CD4-positive, alpha-beta memory T cell (primary cell): Measurements from ENCODE around the gene DVL3. TPM values are rescaled to one million over a fixed set of nuclear protein-coding genes. Genes with fewer than 3 reads are reported as not detected.
A peak's percentile ranks its signal among the peaks of the same experiment; 100 is the strongest.
"Not testable (repeated sequence)": the region's sequence is repeated elsewhere in the genome, so short reads cannot be mapped to it uniquely, and the experiment has no call there.

Source experiments
- CTCF ChIA-PET: fragments of 350-600 bp; sonication (Branson Sonifier 250); formaldehyde crosslinking; loops from one replicate; lab custom pipeline; 2021; ENCODE audit warnings: inconsistent platforms; ENCODE audit not compliant: partially characterized antibody; lab: Charles Lee
- POLR2A ChIA-PET: fragments of 350-600 bp; sonication (Branson Sonifier 250); formaldehyde crosslinking; loops from one replicate; lab custom pipeline; 2021; ENCODE audit not compliant: partially characterized antibody; lab: Charles Lee
- DNase-seq, 5 donors: peaks; one replicate each; pipeline versions ENCODE4 v3.0.0 to v3.0.0-alpha.2; 2020 to 2022; ENCODE audit warnings: mixed read lengths in 1 of 5
- H3K27ac ChIP-seq: one replicate; pipeline ENCODE4 v1.7.0; 2013; ENCODE audit warnings: low read depth, low read length
- H3K27me3 ChIP-seq: 2 replicates; pipeline ENCODE4 v1.7.0; 2013; ENCODE audit warnings: mild to moderate bottlenecking, low read length, moderate library complexity; ENCODE audit not compliant: insufficient read depth
- H3K36me3 ChIP-seq: 2 replicates; pipeline ENCODE4 v1.7.0; 2013; ENCODE audit warnings: mild to moderate bottlenecking, low read length, moderate library complexity; ENCODE audit not compliant: insufficient read depth
- H3K4me1 ChIP-seq: 2 replicates; pipeline ENCODE4 v1.7.0; 2013; ENCODE audit warnings: mild to moderate bottlenecking, low read length, moderate library complexity; ENCODE audit not compliant: insufficient read depth
- H3K4me3 ChIP-seq, 2 donors: one replicate each; pipeline ENCODE4 v1.7.0; 2013; ENCODE audit warnings: low read length in 2 of 2, mild to moderate bottlenecking in 1 of 2
- H3K9me3 ChIP-seq, 2 donors: one replicate each; pipeline ENCODE4 v1.7.0; 2013; ENCODE audit warnings: low read length in 2 of 2, control low read depth in 1 of 2; ENCODE audit not compliant: control insufficient read depth in 1 of 2
- H3K27ac Mint-ChIP-seq, 7 donors: one replicate each; pipeline ENCODE4 v1.8.0; 2020 to 2021; ENCODE audit warnings: mixed read lengths in 7 of 7, mild to moderate bottlenecking in 6 of 7, inconsistent platforms in 3 of 7, moderate library complexity in 3 of 7
- H3K27me3 Mint-ChIP-seq, 2 donors: one replicate each; pipeline ENCODE4 v1.8.0; 2020 to 2021; ENCODE audit warnings: mixed read lengths in 2 of 2
- H3K36me3 Mint-ChIP-seq, 2 donors: one replicate each; pipeline ENCODE4 v1.8.0; 2020 to 2021; ENCODE audit warnings: mixed read lengths in 2 of 2, inconsistent platforms in 1 of 2, mild to moderate bottlenecking in 1 of 2
- H3K4me1 Mint-ChIP-seq, 4 donors: one replicate each; pipeline ENCODE4 v1.8.0; 2020 to 2021; ENCODE audit warnings: mixed read lengths in 4 of 4, mild to moderate bottlenecking in 1 of 4
- H3K4me3 Mint-ChIP-seq, 8 donors: one replicate each; pipeline ENCODE4 v1.8.0; 2020 to 2021; ENCODE audit warnings: mixed read lengths in 8 of 8, mild to moderate bottlenecking in 7 of 8, moderate library complexity in 6 of 8, inconsistent platforms in 3 of 8
- H3K9me3 Mint-ChIP-seq, 8 donors: one replicate each; pipeline ENCODE4 v1.8.0; 2020 to 2021; ENCODE audit warnings: mixed read lengths in 8 of 8, mild to moderate bottlenecking in 5 of 8, inconsistent platforms in 3 of 8, moderate library complexity in 1 of 8
- intact Hi-C: fragments of 100-400 bp; cut with micrococcal nuclease; formaldehyde crosslinking; loops from one replicate; pipeline ENCODE4 v1.15.1; 2023
- polyA plus RNA-seq, 2 donors: library from polyadenylated mRNA; unstranded; fragments of 300-500 nt; fragmentation: Illumina TruSeq; gene quantifications; one replicate each; pipeline ENCODE4 v1.2.3, GENCODE V29; 2021
- total RNA-seq, 2 experiments: library from RNA; stranded (reverse); gene quantifications; one replicate each; pipeline ENCODE4 v1.2.3, GENCODE V29; 2021

Gene DVL3
- total and polyA plus RNA-seq, 4 experiments from 2014 or later = 3.0 to 46.4 (median 28.7) TPM

- DNase-seq, H3K9me3 ChIP-seq, H3K27me3 Mint-ChIP-seq, H3K9me3 Mint-ChIP-seq, H3K27ac ChIP-seq, intact Hi-C loops, H3K27me3 ChIP-seq, H3K4me1 ChIP-seq, H3K4me1 Mint-ChIP-seq, POLR2A ChIA-PET, H3K36me3 ChIP-seq, H3K4me3 Mint-ChIP-seq, H3K4me3 ChIP-seq, CTCF ChIA-PET: not testable (repeated sequence)
- peaks cover 0 to 18% of the 10 kb centered on the region in 2 donors for H3K36me3 Mint-ChIP-seq
- H3K27ac Mint-ChIP-seq = peak overlapping the region in 1 of 7 donors; percentile 22
These were observed 5.4 kb upstream of the DVL3 start for GRCh38 chr3:184149770-184150169.

- H3K27ac ChIP-seq = peak overlapping the region; percentile 59
- ChIA-PET CTCF (interaction anchor here (0.7 to 1.4 kb wide), 4 partner anchors 15 to 129 kb away, joined by 3 to 5 read pairs (median 3); partner anchors contain the start of gene EEF1AKMT4), POLR2A (interaction anchor here (0.7 to 1.8 kb wide), 8 partner anchors 15 to 271 kb away, joined by 3 to 18 read pairs (median 4); partner anchors contain the start of genes ABCF3, AP2M1, EIF2B5 and PSMD2)
- peak overlapping the region; percentile 56 to 81 for H3K4me3 ChIP-seq
- H3K4me1 ChIP-seq = peaks cover 32% of the 10 kb centered on the region
- H3K36me3 Mint-ChIP-seq = peaks cover 0 to 4% of the 10 kb centered on the region in 2 donors
- intact Hi-C loops = loop anchor here (1.0 kb wide), 2 partner anchors 18 to 21 kb away; partner anchors contain the start of genes AP2M1 and EIF2B5
- peaks cover 0 to 3% (median 0%) of the 10 kb centered on the region in 8 donors for H3K9me3 Mint-ChIP-seq
- H3K27me3 ChIP-seq = no peaks in the 10 kb centered on the region
- no peaks in the 10 kb centered on the region for H3K36me3 ChIP-seq
- H3K4me3 Mint-ChIP-seq = peak overlapping the region; percentile 91 to 97 (median 95)
- peak; percentile 37 to 67 (median 43) for DNase-seq
- H3K9me3 ChIP-seq = no peaks in the 10 kb centered on the region
- peak overlapping the region; percentile 70 to 95 (median 93) for H3K27ac Mint-ChIP-seq
- H3K27me3 Mint-ChIP-seq = no peaks in the 10 kb centered on the region
- peaks cover 24 to 40% (median 31%) of the 10 kb centered on the region in 4 donors for H3K4me1 Mint-ChIP-seq
These were observed 706 bp downstream of the DVL3 start for GRCh38 chr3:184155644-184156521.

DNA sequence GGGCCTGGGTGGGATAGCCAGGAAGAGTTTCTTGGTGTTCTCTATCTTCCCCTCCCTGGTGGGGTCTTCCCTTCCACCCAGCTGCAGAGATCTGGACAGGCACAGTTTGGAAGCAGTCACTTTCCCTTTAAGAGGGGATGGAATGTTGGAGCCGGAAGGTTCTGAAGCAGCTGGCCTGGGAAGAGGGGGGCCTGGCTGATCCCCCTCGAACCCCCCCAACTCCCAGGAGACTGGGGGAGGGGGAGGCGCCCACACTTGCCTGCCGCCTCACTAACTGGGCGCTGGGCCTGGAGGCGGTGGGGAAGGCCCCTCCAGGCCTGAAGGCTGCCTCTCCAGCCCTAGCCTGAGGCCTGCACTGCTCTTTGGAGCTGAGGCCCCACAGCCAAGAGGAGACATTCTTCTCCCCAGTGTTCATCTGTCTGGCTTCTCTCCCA, 1.4 kb downstream of the DVL3 start:
- Histone ChIP-seq H3K4me3 (peak overlapping the region in 1 of 2 donors; percentile 56), H3K4me1 (peaks cover 32% of the 10 kb centered on the region), H3K9me3 (no peaks in the 10 kb centered on the region), H3K27ac (peak overlapping the region; percentile 59), H3K36me3 (no peaks in the 10 kb centered on the region), H3K27me3 (no peaks in the 10 kb centered on the region)
- CTCF ChIA-PET = interaction anchor here (0.8 to 1.4 kb wide), 2 partner anchors 15 to 93 kb away, joined by 3 to 5 read pairs; partner anchors contain the start of gene EEF1AKMT4
- Mint-ChIP-seq H3K27ac (peak overlapping the region; percentile 31 to 95 (median 93)), H3K36me3 (peaks cover 0 to 6% of the 10 kb centered on the region in 2 donors), H3K9me3 (peaks cover 0 to 3% (median 0%) of the 10 kb centered on the region in 8 donors), H3K27me3 (no peaks in the 10 kb centered on the region), H3K4me1 (peaks cover 26 to 43% (median 33%) of the 10 kb centered on the region in 4 donors), H3K4me3 (peak overlapping the region; percentile 91 to 97 (median 95))
- DNase-seq = no peak
- POLR2A ChIA-PET = interaction anchor here (0.6 to 1.8 kb wide), 4 partner anchors 14 to 271 kb away, joined by 3 to 18 read pairs (median 5); partner anchors contain the start of gene EIF2B5
- intact Hi-C loops = no loop called here

DNA sequence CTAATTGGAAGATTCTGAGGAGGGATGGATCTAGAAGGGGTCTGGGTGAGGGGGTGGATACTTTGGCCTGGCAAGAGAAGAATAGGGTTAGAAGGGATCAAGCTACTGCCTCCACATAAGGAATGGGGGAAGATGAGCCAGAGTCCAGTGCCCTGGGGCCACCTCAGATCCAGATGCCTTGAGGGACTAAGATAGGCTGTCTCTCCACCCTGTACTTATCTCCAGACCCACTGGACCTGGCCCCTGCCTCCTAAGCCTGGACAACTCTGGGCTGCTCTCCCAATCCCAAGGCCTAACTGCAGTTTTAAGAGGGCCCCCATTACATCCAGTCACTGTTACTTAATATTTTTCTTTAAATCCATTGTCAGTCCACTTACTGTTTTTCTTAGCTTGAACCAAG, 2.0 kb downstream of the DVL3 start:
- Histone ChIP-seq H3K4me3 (no peak overlapping the region), H3K27ac (no peak overlapping the region), H3K36me3 (no peaks in the 10 kb centered on the region), H3K9me3 (no peaks in the 10 kb centered on the region), H3K27me3 (no peaks in the 10 kb centered on the region), H3K4me1 (peaks cover 32% of the 10 kb centered on the region)
- H3K27ac Mint-ChIP-seq = peak overlapping the region in 6 of 7 donors; percentile 31 to 85 (median 77)
- intact Hi-C loops = no loop called here
- ChIA-PET CTCF (interaction anchor here (0.6 kb wide), 1 partner anchor 38 kb away, joined by 3 read pairs; no protein-coding TSS in a partner anchor), POLR2A (interaction anchor here (1.3 kb wide), 1 partner anchor 23 kb away, joined by 4 read pairs; no protein-coding TSS in a partner anchor)
- no peak for DNase-seq
- no peaks in the 10 kb centered on the region for H3K27me3 Mint-ChIP-seq
- peaks cover 29 to 45% (median 35%) of the 10 kb centered on the region in 4 donors for H3K4me1 Mint-ChIP-seq
- H3K36me3 Mint-ChIP-seq = peaks cover 0 to 6% of the 10 kb centered on the region in 2 donors
- peak overlapping the region; percentile 80 to 97 (median 94) for H3K4me3 Mint-ChIP-seq
- H3K9me3 Mint-ChIP-seq = peaks cover 0 to 3% (median 0%) of the 10 kb centered on the region in 8 donors

DNA sequence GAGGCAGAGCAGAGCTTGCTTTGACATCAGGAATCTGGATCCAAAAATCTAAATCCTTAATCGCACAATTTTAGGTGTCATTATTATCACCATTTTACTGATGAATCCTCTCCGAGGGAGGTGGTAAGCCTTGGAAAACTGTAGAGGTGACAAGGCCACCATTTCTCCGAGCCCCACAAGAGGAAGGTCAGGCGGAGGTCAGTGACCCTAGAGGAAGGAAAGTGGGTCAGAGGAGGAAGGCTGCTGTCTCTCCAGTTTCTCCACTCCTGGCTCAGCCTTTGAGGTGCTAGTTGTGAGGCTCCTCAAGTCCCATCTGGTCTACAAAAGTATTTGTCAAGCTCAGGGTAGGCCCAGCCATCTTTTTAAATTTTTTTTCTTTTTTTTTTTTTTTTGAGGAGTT, 3.2 kb downstream of the DVL3 start:
- DNase-seq = no peak
- Histone ChIP-seq H3K9me3 (no peaks in the 10 kb centered on the region), H3K27ac (no peak overlapping the region), H3K36me3 (peaks cover under 1% of the 10 kb centered on the region), H3K4me1 (peaks cover 32% of the 10 kb centered on the region), H3K27me3 (no peaks in the 10 kb centered on the region), H3K4me3 (no peak overlapping the region)
- Mint-ChIP-seq H3K36me3 (peaks cover 4 to 12% of the 10 kb centered on the region in 2 donors), H3K9me3 (peaks cover 0 to 3% (median 0%) of the 10 kb centered on the region in 8 donors), H3K27me3 (no peaks in the 10 kb centered on the region), H3K27ac (peak overlapping the region in 1 of 7 donors; percentile 78), H3K4me3 (no peak overlapping the region), H3K4me1 (peaks cover 29 to 45% (median 34%) of the 10 kb centered on the region in 4 donors)
- ChIA-PET POLR2A (interaction anchor here (1.3 kb wide), 1 partner anchor 24 kb away, joined by 4 read pairs; no protein-coding TSS in a partner anchor), CTCF (interaction anchor here (1.1 kb wide), 1 partner anchor 14 kb away, joined by 4 read pairs; no protein-coding TSS in a partner anchor)
- intact Hi-C loops = no loop called here

GRCh38 chr3:184160456-184160855, 5.3 kb downstream of the DVL3 start:
- Histone ChIP-seq H3K4me3 (no peak overlapping the region), H3K4me1 (peaks cover 28% of the 10 kb centered on the region), H3K9me3 (no peaks in the 10 kb centered on the region), H3K27ac (no peak overlapping the region), H3K36me3 (peaks cover 19% of the 10 kb centered on the region), H3K27me3 (no peaks in the 10 kb centered on the region)
- ChIA-PET CTCF (interaction anchor here (1.1 to 1.3 kb wide), 2 partner anchors 13 to 89 kb away, joined by 3 read pairs; partner anchors contain the start of gene EEF1AKMT4), POLR2A (no interaction called here)
- no peak overlapping the region for H3K4me3 Mint-ChIP-seq
- no peak overlapping the region for H3K27ac Mint-ChIP-seq
- H3K27me3 Mint-ChIP-seq = no peaks in the 10 kb centered on the region
- peaks cover 30 to 44% (median 33%) of the 10 kb centered on the region in 4 donors for H3K4me1 Mint-ChIP-seq
- peaks cover 12 to 30% of the 10 kb centered on the region in 2 donors for H3K36me3 Mint-ChIP-seq
- intact Hi-C loops = no loop called here
- peaks cover 0 to 3% (median 0%) of the 10 kb centered on the region in 8 donors for H3K9me3 Mint-ChIP-seq
- no peak for DNase-seq
